ENCODE measurements around the gene GRAMD4.

GRAMD4 gene

GRCh38 chr22:46619830-46620501, at the start of gene GRAMD4:
TSS of gene GRAMD4 (plus strand) at chr22:46620386. CDS start at chr22:46626800, 6,414 bp downstream.
- no peak for TF ChIP-seq CTCF (IDR thresholded peaks at IDR 0.05; ENCODE audit: unreplicated experiment in 3 of 3)
- no peak within 1 kb of the TSS for H3K4me3 Mint-ChIP-seq

GRCh38 chr22:46571642-46572250, 48.4 kb upstream of the GRAMD4 start:
- H3K27ac Mint-ChIP-seq: no peak overlapping the region
- no peak for TF ChIP-seq CTCF (IDR thresholded peaks at IDR 0.05; ENCODE audit: unreplicated experiment in 3 of 3)
- no peaks in the 10 kb centered on the region for H3K4me1 Mint-ChIP-seq
- H3K27me3 Mint-ChIP-seq (ENCODE audit: low read depth): no peaks in the 10 kb centered on the region
- H3K36me3 Mint-ChIP-seq (ENCODE audit: low read depth): no peaks in the 10 kb centered on the region
- H3K4me3 Mint-ChIP-seq: no peak overlapping the region
- H3K9me3 Mint-ChIP-seq: peaks cover 8% of the 10 kb centered on the region

More at GRCh38 chr22:46619830-46620501, at the start of gene GRAMD4:
- H3K4me1 Mint-ChIP-seq: peaks cover 12% of the 10 kb centered on the region
- no peaks in the 10 kb centered on the region for H3K36me3 Mint-ChIP-seq (ENCODE audit: low read depth)
- H3K27ac Mint-ChIP-seq: peak within 1 kb of the TSS; percentile 70 to 81 (median 78)
- H3K27me3 Mint-ChIP-seq (ENCODE audit: low read depth): no peaks in the 10 kb centered on the region
- H3K9me3 Mint-ChIP-seq: no peaks in the 10 kb centered on the region

GRCh38 chr22:46572911-46573780, 47.0 kb upstream of the GRAMD4 start:
- Mint-ChIP-seq H3K4me1 (no peaks in the 10 kb centered on the region), H3K36me3 (ENCODE audit: low read depth) (no peaks in the 10 kb centered on the region), H3K27ac (no peak overlapping the region), H3K4me3 (peak overlapping the region in 1 of 3 experiments; percentile 16), H3K27me3 (ENCODE audit: low read depth) (no peaks in the 10 kb centered on the region), H3K9me3 (peaks cover 8% of the 10 kb centered on the region)
- no peak for TF ChIP-seq CTCF (IDR thresholded peaks at IDR 0.05; ENCODE audit: unreplicated experiment in 3 of 3)

- Mint-ChIP-seq H3K36me3 (ENCODE audit: low read depth) (no peaks in the 10 kb centered on the region), H3K9me3 (peaks cover 8% of the 10 kb centered on the region), H3K4me3 (peak overlapping the region; percentile 33 to 68 (median 64)), H3K27ac (peak overlapping the region in 1 of 3 experiments; percentile 15), H3K27me3 (ENCODE audit: low read depth) (no peaks in the 10 kb centered on the region), H3K4me1 (peaks cover 5% of the 10 kb centered on the region)
- TF ChIP-seq CTCF (IDR thresholded peaks at IDR 0.05; ENCODE audit: unreplicated experiment in 3 of 3): no peak
Observed at GRCh38 chr22:46573781-46574437, 46.3 kb upstream of the GRAMD4 start.

GRCh38 chr22:46574438-46574992, 45.7 kb upstream of the GRAMD4 start:
- no peaks in the 10 kb centered on the region for H3K36me3 Mint-ChIP-seq (ENCODE audit: low read depth)
- peaks cover 8% of the 10 kb centered on the region for H3K9me3 Mint-ChIP-seq
- peak overlapping the region; percentile 82 to 90 (median 86) for H3K4me3 Mint-ChIP-seq
- peaks cover 11% of the 10 kb centered on the region for H3K4me1 Mint-ChIP-seq
- no peaks in the 10 kb centered on the region for H3K27me3 Mint-ChIP-seq (ENCODE audit: low read depth)
- TF ChIP-seq CTCF (IDR thresholded peaks at IDR 0.05; ENCODE audit: unreplicated experiment in 3 of 3): no peak
- H3K27ac Mint-ChIP-seq: peak overlapping the region in 2 of 3 experiments; percentile 15 to 66

All from nephron (organoid).